HG03469 (cell line): ENCODE results near the gene DUS4L.
A peak's percentile ranks its signal among the peaks of the same experiment; 100 is the strongest.
"Not testable (repeated sequence)": the region's sequence is repeated elsewhere in the genome, so short reads cannot be mapped to it uniquely, and the experiment has no call there.

ENCODE experiments used
- ATAC-seq: cut with Tn5 transposase; IDR thresholded peaks from one replicate; pipeline ENCODE4 v1.9.1; 2021; ENCODE audit warnings: mild to moderate bottlenecking, moderate library complexity, moderate number of reproducible peaks; ENCODE audit not compliant: unreplicated experiment

The DUS4L gene, protein sequence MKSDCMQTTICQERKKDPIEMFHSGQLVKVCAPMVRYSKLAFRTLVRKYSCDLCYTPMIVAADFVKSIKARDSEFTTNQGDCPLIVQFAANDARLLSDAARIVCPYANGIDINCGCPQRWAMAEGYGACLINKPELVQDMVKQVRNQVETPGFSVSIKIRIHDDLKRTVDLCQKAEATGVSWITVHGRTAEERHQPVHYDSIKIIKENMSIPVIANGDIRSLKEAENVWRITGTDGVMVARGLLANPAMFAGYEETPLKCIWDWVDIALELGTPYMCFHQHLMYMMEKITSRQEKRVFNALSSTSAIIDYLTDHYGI

DNA sequence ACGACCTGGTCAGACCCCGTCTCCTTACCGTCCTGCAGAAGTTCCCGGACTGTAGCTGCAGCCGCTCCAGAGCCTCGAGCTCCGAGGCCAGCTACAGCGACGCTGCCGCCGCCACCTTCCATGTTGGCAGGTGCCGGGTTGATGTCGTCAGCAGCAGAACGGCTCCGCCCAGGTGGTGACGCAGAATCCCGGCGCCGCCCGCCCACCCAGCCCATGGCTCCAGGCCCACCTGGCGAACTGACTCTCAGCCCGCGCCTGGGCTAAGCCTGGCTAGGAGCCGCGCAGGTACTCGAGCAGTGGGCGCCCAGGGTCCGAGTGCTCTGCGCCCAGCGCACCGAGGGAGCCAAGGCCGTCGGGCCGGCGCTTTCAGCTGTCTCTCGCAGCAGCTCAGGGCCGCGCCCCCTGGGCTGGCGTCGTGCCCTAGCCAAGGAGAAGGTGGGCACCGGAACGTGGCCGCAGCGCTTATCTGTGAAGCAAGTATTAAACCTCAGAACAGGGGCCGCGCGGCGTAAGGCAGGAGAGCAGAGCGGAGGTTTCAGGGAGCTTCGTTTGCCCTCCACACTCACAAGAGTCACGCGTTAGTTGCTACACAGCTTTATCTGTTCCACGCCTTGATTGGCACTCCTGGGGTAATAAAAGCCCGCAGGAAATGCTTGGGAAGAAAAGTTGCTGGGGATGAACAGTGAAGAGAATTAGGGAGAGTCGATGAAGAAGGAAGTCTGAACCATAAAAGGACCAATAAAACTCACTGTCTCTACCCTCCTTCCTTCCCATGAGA, at the start of gene DUS4L, which contains the start of gene COG5:
DUS4L (plus strand) TSS at position 197 of the 778 bp plus-strand sequence. CDS start 3,100 bp downstream, outside the sequence.
COG5 (minus strand) TSS at position 146 of the 778 bp plus-strand sequence; CDS start at position 122, 24 bp downstream.
- ATAC-seq, result peak; percentile 85

DNA sequence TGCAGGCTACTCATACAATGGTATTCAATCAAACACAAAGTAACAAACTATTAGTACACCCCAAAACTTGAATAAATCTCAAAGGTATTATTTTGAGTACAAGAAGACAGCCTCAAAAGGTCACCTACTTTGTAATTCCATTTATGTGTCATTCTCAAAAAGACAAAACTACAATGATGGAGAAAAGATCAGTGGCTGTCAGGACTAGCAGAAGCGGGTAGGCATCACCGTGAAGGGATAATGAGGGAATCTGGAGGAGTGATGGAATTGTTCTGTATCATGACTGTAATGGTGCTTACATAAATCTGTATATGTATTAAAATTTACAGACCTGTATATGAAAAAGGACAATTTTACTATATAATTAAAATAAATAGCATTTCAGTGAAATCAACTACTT, 37.1 kb upstream of the DUS4L start:
- ATAC-seq, result no peak

DNA sequence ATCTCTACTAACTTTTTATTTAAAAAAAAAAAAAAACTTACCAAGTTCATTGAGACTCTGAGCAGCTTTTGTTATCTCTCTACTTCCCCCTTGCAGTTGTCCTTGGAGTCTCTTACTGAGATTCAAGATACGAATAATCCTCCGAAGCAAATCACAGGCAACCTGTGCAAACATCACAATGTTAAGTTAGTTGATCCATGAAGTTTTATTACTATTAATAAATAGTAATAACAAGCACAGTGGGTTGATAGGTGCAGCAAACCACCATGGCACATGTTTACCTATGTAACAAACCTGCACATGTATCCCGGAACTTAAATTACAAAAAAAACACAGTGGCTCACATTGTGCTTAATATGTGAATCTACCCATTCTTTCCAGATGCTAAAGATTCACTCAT, 36.6 kb upstream of the DUS4L start:
- no peak for ATAC-seq

DNA sequence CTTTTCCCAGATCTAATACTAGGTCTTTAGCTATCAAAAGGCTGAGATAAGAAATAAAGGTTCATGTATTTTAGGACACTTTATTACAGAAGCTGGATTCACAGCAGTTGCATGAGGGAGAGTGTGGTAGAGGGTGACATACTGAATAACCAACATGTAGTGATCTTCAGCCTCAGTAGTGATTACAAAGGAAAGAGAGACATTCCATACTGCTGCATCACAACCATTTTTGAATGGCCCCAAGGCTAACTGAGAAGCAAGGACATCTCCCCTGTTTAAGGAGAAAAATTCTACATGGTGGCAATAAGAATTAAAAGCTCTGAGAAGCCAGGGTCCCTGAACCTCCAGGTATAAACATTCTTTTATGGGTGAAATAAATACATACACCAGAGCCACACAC, 35.3 kb upstream of the DUS4L start:
- ATAC-seq, result no peak

DNA sequence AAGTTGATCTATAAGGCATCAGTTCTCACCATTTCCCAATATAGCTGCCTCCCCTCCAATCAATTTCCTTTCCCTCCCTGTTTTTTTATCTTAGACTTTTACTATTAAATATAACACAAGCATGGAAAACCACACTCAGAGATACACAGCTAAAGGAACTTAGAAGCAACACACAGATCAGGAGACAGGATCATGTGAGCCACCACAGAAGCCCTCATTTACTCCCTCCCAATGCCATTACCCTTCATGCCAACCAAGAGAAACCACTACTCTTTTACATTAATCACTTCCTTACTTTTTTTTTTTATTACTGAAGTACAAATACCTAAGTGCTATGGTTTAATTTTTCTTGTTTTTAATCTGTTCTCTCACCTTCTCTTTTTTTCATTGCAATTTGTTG, 33.0 kb upstream of the DUS4L start:
- ATAC-seq, result no peak

DNA sequence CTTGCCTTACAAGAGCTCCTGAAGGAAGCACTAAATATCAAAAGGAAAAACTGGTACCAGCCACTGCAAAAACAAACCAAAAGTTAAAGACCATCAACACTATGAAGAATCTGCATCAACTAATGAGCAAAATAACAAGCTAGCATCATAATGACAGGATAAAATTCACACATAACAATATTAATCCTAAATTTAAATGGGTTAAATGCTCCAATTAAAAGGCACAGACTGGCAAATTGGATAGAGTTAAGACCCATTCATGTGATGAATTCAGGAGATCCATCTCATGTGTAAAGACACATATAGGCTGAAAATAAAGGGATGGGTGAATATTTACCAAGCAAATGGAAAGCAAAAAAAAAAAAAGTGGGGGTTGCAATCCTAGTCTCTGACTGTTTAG, 29.6 kb upstream of the DUS4L start:
- ATAC-seq, result no peak

DNA sequence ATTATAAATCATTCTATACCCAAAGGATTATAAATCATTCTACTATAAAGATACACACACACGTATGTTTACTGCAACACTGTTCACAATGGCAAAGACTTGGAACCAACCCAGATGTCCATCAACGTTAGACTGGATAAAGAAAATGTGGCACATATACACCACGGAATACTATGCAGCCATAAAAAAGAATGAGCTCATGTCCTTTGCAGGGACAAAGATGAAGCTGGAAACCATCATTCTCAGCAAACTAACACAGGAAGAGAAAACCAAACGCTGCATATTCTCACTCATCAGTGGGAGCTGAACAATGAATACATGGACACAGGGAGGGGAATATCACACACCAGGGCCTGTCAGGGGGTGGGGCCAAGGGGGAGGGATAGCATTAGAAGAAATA, 26.5 kb upstream of the DUS4L start:
- ATAC-seq, result not testable (repeated sequence)

DNA sequence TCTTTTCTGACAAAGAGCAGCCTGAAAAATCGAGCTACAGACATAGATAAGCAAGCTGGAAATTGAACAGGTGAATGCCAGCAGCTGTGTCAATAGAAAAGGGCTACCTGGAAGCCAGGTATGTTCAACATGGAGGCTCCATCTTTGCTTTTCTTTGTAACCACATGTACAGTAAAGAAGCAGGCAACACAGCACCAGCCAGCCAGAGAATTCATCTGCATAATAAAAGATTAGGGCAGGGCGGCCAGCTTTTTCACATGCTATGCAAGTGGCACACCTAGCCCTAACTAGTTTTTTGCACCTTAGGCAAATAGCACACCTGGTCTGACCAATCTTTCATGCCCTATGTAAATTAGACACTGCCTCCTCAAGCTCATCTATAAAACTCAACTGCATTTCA, 25.8 kb upstream of the DUS4L start:
- ATAC-seq, result no peak

DNA sequence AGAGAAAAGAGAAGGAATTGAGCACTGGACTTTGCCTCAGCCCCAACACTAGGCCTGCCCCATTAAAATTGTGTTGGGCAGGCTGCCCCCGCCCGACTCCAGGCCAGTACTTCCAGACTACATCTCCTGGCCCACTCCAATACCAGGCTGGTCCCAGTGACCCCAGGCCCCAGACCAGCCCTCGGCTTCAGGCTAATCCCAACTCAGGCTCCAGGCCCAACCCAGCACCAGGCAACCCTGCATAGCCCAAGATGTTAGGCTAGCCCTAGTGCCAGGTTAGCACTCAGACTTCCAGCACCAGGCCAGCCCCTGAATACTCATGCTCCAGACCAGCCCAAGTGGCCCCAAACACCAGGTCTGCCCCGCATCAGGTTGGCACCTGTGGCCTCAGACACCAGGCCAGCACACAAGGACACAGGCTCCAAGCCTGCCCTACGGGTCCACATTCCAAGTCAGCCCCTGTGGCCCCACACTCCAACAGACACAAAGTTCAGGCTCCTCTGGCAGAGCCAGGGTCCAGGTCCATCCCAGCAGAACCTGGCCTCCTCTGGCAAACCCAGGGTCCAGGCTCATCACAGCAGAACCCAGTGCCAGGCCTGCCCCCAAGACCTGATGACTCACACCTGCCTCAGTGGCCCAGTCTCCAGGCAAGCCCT, 20.3 kb upstream of the DUS4L start:
- ATAC-seq, result no peak

DNA sequence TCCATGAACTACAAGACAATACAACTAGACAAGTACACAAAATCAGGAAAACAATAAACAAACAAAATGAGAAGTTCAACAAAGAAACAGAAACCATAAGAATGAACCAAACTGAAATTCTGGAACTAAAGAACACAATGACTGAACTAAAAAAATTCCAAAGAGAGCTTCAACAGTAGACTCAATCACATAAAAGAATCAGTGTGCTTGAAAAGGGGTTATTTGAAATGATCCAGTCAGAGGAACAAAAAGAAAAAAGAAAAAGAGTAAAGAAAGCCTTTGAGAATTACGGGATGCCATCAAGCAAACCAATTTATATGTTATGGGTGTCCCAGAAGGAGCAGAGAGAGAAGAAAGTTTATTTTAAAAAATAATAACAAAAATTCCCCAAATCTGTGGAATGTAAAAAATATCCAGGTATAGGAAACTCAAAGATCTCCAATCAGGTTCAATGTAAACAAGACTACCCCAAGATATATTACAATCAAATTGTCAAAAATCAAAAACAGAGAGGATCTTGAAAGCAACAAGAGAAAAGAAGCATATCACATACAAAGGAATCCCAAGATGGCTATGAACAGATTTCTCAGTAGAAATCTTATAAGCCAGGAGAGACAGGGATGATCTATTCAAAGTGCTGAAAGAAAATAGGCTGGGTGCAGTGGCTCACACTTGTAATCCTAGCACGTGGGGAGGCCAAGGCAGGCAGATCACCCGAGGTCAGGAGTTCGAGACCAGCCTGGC, 18.8 kb upstream of the DUS4L start:
- ATAC-seq, result no peak

DNA sequence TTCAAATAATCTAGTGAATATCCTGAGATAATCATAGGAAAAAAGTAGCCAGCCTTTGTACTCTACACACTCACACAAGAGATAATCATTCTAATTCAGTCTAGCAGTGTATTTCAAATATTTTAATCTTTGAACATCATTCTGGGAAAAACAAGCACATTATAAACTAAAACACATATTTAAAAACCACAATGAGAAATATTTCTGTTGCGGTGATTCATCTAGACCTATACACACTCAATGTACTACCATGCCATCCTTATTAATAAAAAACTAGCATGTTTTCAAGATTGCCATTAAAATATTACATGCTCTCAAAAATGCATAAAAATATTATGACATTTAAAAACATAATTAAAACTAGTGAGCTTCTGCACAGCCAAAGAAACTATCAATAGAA, 11.8 kb upstream of the DUS4L start:
- ATAC-seq, result no peak

DNA sequence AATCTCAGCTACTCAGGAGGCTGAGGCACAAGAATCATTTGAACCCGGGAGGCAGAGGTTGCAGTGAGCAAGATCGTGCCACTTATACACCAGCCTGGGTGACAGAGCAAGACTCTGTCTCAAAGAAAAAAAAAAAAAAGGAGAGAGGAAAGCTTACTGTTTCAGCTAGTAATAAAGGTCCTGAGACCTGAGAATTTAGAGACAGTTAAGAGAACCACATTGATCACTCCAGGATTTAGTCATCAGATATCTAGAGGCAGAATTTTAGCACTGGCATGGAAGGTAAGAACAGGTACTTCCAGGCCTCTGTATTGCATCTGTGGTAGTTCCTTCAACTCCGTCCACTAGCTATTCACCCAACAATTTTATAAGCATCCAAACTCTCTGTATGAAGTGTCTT, 7.9 kb upstream of the DUS4L start:
- no peak for ATAC-seq

DNA sequence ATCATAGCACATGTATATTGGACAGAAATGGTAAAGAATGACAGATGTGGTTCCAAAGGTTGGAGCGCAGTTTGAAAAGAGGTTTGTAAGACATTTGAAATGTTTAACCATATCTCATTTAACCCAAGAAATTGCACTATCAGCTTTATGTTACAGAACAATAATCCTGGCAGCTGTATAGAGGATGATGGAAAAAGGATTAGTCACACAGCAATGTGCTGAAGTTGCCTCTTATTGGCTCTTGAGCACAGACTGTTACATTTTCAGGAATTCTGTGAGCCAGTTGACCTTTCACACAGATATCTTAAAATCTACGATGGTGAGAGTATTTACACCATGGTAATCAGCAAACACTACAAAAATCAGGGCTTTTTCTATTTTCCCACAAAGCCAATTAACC, 3.9 kb upstream of the DUS4L start:
- ATAC-seq, result no peak

DNA sequence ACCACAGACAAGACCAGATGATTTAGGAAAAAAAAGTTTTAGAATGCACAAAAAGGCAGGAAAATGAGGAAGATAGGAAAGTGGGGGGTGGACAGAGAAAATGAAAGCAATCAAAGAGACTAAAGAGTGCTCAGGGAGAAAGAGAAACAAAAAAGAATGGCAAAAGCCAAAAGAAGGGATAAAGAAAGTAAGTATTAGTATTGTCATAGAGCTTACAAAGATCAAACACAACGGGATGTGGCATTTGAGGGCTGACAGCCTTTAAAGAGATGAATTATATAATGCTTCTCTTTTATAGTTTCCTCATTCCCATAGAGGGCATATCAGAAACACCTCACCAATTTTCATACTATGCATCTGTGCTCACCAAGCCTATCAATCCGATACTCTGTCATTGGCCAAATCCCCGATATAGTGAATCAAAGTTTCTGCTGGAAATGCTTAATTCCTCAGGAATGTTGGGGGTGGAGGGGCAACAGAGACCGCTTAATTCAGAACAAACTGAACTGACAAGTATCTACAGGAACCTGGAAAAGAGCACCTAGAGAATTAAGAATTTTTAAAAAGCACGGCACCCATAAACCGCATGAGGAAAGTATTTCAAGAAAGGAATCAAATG, 2.8 kb upstream of the DUS4L start:
- no peak for ATAC-seq

DNA sequence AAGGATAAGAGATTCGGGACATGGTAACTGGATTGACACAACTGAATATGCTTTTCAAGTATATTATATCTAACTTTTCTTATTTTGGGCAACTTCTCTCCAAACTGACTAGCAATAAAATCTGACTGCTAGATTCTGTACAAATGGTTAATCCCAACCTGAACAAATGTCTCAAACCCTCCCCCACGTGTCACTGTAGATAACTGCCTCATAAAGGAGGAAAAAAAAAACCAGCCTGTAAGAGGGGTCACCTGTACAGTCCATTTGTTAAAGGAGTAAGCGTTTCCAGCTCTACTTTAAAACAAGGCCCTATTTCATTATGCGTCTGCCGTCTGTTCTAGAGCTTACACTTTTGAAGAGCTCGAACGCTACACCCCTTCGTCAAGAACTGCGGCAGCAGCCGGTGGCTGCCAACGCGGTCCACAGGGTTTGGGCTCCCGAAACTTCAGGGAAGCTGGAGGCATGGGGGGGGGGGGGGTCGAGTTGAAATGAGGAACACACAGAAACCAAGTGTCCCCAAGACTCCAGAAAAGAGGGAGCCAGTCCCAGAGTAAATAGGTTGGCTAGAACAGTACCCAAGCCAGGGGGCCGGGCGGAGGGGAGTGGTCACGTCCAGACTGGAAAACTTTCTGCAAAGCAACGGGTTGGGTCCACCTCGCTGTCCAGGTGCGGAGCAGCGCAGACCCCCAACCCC, 543 bp upstream of the DUS4L start:
- peak; percentile 15 for ATAC-seq

DNA sequence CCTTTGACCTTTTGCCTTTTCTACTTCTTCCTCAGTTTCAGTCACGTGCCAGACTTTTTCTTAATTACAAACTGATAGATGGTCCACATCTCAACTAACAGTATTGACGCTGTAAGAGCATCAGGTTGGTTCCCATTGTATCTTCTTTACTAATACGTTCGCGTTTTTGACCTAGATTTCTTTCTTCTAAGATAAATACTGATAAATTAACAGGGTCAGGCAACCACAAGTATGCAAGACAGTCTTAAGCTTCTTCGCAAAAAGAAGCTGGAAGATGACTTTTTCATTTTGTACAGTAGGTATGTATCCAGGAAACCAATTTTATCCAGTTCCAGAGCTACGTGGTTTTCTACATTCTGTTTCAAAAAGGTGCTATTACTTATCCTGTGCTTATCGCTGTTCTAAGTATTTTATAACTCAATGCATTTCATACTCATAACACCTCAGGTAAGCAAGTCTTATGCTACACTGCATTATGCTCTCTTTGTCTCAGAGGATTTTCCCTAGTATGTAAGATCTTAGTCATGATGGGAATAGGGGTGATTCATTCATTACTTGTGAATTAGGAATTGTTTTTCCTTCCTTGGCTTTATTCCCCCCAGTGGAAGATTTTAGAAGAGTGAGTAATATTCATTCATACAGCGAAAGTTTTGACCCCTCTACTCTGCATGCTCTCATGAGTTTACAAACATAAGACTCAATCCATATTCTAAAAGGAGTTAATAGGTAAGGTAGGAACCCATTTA, 955 bp downstream of the DUS4L start:
- no peak for ATAC-seq

DNA sequence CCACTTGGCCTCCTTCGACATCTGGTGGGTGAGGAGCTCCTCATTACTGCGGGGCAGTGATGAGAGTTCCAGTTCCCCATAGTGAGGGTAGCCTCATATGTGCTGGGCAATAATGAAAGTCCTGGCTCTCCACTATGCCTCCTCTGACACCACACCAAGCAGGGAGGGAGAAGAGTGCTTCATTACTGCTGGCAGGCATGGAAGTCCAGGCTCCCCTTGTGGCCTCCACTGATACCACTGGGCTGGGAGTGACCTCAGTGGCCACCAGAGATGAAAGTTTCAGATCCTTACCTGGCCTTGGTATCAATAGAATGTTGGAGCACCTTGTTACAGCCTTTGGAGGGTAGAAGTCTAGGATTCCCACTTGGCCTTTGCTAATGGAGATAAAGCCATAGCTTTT, 6.5 kb downstream of the DUS4L start:
- ATAC-seq, result no peak

DNA sequence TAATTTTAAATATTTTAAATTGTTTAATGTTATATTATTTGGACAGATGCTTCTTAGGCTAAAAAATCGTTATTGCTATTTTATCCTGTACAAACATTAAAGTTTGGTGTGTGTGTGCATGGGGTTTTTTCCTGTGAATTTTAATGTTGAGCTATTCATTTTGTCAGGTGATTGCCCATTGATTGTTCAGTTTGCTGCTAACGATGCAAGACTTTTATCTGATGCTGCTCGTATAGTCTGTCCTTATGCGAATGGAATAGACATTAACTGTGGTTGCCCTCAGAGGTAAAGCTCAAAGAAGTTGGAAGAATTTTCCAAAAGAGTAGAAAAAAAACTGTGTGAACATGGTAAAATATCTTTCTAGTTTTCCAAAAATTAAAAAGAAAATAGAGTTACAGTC, 9.8 kb downstream of the DUS4L start:
- ATAC-seq, result no peak

DNA sequence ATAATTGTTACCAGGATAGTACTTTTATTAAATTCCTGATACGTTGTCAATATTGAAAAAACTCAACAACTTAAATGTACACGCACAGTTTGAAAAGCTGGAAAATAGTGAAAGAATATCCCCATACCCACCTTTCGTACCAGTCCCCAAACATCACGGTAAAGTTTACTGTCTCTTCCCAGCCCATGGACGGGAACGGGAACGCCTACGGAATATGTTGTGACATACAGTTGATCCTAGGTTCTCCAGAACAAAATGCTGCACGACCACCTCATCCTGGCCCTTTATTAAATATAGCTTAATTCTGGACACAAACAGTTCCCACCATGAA, 15.7 kb downstream of the DUS4L start:
- ATAC-seq, result no peak
